ENCODE data around the gene PAK1IP1.

- no peak for TF ChIP-seq CTCF (IDR thresholded peaks at IDR 0.05; ENCODE audit: low read depth, low read length, poor library complexity, severe bottlenecking)
- TF ChIP-seq EZH2phosphoT487 (IDR thresholded peaks at IDR 0.05; ENCODE audit: borderline replicate concordance, low read length): no peak
These were observed 10.2 kb upstream of the PAK1IP1 start for GRCh38 chr6:10684618-10685017.
